ENCODE data around the gene BORCS5. TPM values are rescaled to one million over a fixed set of nuclear protein-coding genes. Genes with fewer than 3 reads are reported as not detected.

BORCS5 gene
- total and polyA plus RNA-seq, 2 experiments from 2014 or later = 11.3 to 12.6 TPM

- H2AFZ ChIP-seq = peak overlapping the region; percentile 3; the same call in 1 of the 2 replicates
- no peaks in the 10 kb centered on the region for H3K27me3 ChIP-seq (ENCODE audit: insufficient read depth)
- no peaks in the 10 kb centered on the region for H3K79me2 ChIP-seq (replicated peaks; ENCODE audit: insufficient read depth)
- no peaks in the 10 kb centered on the region for H4K20me1 ChIP-seq (replicated peaks; ENCODE audit: insufficient read depth)
- 0 out of 2 replicates have a peak, but pooled peaks cover 3% of the 10 kb centered on the region for H3F3A ChIP-seq (replicated peaks; ENCODE audit: low read depth)
- H3K4me1 ChIP-seq (ENCODE audit: insufficient read depth) = peaks cover 16% of the 10 kb centered on the region; the same call in 1 of the 2 replicates
- H3K4me2 ChIP-seq = peak overlapping the region; percentile 22
- TF ChIP-seq ZNF331 (CRISPR knock-in tag; IDR thresholded peaks at IDR 0.05; ENCODE audit: low read depth) (no peak), JUNB (IDR thresholded peaks at IDR 0.05; ENCODE audit: unreplicated experiment) (no peak)
- peaks cover 11% of the 10 kb centered on the region for H3K36me3 Mint-ChIP-seq (ENCODE audit: low read depth)
- H3K27ac Mint-ChIP-seq = peak overlapping the region; percentile 32
- H3K27ac ChIP-seq (ENCODE audit: low read depth) = 0 out of 2 replicates have a peak overlapping the region, but pooled peaks have one; percentile 33
- peak; percentile 49 for DNase-seq (ENCODE audit: low spot score)
- ATAC-seq = peak; percentile 94
- H3K36me3 ChIP-seq (ENCODE audit: insufficient read depth) = no peaks in the 10 kb centered on the region
- no peak overlapping the region for H3K4me3 ChIP-seq
- peaks cover 10% of the 10 kb centered on the region for H3K27me3 Mint-ChIP-seq (ENCODE audit: insufficient read depth, low read depth, poor library complexity)
- 0 out of 3 replicates have a peak overlapping the region, but pooled peaks have one; percentile 3 for H3K4me3 Mint-ChIP-seq
- H3K9me2 ChIP-seq (ENCODE audit: insufficient read depth) = peaks cover 3% of the 10 kb centered on the region; the same call in 1 of the 2 replicates
- H3K4me1 Mint-ChIP-seq = peaks cover 13% of the 10 kb centered on the region
- H3K9me3 Mint-ChIP-seq = peaks cover 10% of the 10 kb centered on the region
Measured at GRCh38 chr12:12319451-12320183, 37.3 kb upstream of the BORCS5 start.

- H3K27me3 ChIP-seq (ENCODE audit: insufficient read depth) = no peaks in the 10 kb centered on the region
- peaks cover 13% of the 10 kb centered on the region for H3K4me1 Mint-ChIP-seq
- H3K27ac Mint-ChIP-seq = no peak overlapping the region
- H3K36me3 ChIP-seq (ENCODE audit: insufficient read depth) = no peaks in the 10 kb centered on the region
- no peak for TF ChIP-seq EZH2phosphoT487 (IDR thresholded peaks at IDR 0.05; ENCODE audit: unreplicated experiment)
- TF ChIP-seq, protein P1, sequence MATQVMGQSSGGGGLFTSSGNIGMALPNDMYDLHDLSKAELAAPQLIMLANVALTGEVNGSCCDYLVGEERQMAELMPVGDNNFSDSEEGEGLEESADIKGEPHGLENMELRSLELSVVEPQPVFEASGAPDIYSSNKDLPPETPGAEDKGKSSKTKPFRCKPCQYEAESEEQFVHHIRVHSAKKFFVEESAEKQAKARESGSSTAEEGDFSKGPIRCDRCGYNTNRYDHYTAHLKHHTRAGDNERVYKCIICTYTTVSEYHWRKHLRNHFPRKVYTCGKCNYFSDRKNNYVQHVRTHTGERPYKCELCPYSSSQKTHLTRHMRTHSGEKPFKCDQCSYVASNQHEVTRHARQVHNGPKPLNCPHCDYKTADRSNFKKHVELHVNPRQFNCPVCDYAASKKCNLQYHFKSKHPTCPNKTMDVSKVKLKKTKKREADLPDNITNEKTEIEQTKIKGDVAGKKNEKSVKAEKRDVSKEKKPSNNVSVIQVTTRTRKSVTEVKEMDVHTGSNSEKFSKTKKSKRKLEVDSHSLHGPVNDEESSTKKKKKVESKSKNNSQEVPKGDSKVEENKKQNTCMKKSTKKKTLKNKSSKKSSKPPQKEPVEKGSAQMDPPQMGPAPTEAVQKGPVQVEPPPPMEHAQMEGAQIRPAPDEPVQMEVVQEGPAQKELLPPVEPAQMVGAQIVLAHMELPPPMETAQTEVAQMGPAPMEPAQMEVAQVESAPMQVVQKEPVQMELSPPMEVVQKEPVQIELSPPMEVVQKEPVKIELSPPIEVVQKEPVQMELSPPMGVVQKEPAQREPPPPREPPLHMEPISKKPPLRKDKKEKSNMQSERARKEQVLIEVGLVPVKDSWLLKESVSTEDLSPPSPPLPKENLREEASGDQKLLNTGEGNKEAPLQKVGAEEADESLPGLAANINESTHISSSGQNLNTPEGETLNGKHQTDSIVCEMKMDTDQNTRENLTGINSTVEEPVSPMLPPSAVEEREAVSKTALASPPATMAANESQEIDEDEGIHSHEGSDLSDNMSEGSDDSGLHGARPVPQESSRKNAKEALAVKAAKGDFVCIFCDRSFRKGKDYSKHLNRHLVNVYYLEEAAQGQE (IDR thresholded peaks at IDR 0.05; ENCODE audit: unreplicated experiment) = no peak
- no peak for TF ChIP-seq CREB1 (CRISPR knock-in tag; IDR thresholded peaks at IDR 0.05; ENCODE audit: low read depth)
- TF ChIP-seq, protein P2, sequence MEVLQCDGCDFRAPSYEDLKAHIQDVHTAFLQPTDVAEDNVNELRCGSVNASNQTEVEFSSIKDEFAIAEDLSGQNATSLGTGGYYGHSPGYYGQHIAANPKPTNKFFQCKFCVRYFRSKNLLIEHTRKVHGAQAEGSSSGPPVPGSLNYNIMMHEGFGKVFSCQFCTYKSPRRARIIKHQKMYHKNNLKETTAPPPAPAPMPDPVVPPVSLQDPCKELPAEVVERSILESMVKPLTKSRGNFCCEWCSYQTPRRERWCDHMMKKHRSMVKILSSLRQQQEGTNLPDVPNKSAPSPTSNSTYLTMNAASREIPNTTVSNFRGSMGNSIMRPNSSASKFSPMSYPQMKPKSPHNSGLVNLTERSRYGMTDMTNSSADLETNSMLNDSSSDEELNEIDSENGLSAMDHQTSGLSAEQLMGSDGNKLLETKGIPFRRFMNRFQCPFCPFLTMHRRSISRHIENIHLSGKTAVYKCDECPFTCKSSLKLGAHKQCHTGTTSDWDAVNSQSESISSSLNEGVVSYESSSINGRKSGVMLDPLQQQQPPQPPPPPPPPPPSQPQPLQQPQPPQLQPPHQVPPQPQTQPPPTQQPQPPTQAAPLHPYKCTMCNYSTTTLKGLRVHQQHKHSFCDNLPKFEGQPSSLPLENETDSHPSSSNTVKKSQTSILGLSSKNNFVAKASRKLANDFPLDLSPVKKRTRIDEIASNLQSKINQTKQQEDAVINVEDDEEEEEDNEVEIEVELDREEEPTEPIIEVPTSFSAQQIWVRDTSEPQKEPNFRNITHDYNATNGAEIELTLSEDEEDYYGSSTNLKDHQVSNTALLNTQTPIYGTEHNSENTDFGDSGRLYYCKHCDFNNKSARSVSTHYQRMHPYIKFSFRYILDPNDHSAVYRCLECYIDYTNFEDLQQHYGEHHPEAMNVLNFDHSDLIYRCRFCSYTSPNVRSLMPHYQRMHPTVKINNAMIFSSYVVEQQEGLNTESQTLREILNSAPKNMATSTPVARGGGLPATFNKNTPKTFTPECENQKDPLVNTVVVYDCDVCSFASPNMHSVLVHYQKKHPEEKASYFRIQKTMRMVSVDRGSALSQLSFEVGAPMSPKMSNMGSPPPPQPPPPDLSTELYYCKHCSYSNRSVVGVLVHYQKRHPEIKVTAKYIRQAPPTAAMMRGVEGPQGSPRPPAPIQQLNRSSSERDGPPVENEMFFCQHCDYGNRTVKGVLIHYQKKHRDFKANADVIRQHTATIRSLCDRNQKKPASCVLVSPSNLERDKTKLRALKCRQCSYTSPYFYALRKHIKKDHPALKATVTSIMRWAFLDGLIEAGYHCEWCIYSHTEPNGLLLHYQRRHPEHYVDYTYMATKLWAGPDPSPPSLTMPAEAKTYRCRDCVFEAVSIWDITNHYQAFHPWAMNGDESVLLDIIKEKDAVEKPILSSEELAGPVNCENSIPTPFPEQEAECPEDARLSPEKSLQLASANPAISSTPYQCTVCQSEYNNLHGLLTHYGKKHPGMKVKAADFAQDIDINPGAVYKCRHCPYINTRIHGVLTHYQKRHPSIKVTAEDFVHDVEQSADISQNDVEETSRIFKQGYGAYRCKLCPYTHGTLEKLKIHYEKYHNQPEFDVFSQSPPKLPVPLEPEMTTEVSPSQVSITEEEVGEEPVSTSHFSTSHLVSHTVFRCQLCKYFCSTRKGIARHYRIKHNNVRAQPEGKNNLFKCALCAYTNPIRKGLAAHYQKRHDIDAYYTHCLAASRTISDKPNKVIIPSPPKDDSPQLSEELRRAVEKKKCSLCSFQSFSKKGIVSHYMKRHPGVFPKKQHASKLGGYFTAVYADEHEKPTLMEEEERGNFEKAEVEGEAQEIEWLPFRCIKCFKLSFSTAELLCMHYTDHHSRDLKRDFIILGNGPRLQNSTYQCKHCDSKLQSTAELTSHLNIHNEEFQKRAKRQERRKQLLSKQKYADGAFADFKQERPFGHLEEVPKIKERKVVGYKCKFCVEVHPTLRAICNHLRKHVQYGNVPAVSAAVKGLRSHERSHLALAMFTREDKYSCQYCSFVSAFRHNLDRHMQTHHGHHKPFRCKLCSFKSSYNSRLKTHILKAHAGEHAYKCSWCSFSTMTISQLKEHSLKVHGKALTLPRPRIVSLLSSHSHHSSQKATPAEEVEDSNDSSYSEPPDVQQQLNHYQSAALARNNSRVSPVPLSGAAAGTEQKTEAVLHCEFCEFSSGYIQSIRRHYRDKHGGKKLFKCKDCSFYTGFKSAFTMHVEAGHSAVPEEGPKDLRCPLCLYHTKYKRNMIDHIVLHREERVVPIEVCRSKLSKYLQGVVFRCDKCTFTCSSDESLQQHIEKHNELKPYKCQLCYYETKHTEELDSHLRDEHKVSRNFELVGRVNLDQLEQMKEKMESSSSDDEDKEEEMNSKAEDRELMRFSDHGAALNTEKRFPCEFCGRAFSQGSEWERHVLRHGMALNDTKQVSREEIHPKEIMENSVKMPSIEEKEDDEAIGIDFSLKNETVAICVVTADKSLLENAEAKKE (CRISPR knock-in tag; IDR thresholded peaks at IDR 0.05) = no peak
- no peak for TF ChIP-seq JUNB (IDR thresholded peaks at IDR 0.05; ENCODE audit: unreplicated experiment)
- no peak for TF ChIP-seq NANOG (IDR thresholded peaks at IDR 0.05; ENCODE audit: borderline replicate concordance)
- H3K4me3 Mint-ChIP-seq = no peak overlapping the region
- H3K9me2 ChIP-seq (ENCODE audit: insufficient read depth) = peaks cover 3% of the 10 kb centered on the region; the same call in 1 of the 2 replicates
- DNase-seq (ENCODE audit: low spot score) (no peak), ATAC-seq (no peak)
- 0 out of 2 replicates have a peak, but pooled peaks cover 3% of the 10 kb centered on the region for H3F3A ChIP-seq (replicated peaks; ENCODE audit: low read depth)
- peaks cover 16% of the 10 kb centered on the region; the same call in 1 of the 2 replicates for H3K4me1 ChIP-seq (ENCODE audit: insufficient read depth)
- no peak overlapping the region for H3K4me3 ChIP-seq
- peaks cover 10% of the 10 kb centered on the region for H3K9me3 Mint-ChIP-seq
- H3K27ac ChIP-seq (ENCODE audit: low read depth) = no peak overlapping the region
- no peaks in the 10 kb centered on the region for H3K79me2 ChIP-seq (replicated peaks; ENCODE audit: insufficient read depth)
- no peak overlapping the region for H3K4me2 ChIP-seq
- H3K36me3 Mint-ChIP-seq (ENCODE audit: low read depth) = peaks cover 11% of the 10 kb centered on the region
- no peaks in the 10 kb centered on the region for H4K20me1 ChIP-seq (replicated peaks; ENCODE audit: insufficient read depth)
- H2AFZ ChIP-seq = no peak overlapping the region
- H3K27me3 Mint-ChIP-seq (ENCODE audit: insufficient read depth, low read depth, poor library complexity) = peaks cover 10% of the 10 kb centered on the region
Measured at GRCh38 chr12:12323118-12323517, 33.8 kb upstream of the BORCS5 start.
